ENCODE measurements around the gene SFMBT1. TPM values are rescaled to one million over a fixed set of nuclear protein-coding genes. Genes with fewer than 3 reads are reported as not detected.

Gene SFMBT1
- polyA plus RNA-seq, 3 donors, result 0.61 to 2.7 (median 0.91) TPM

- DNase-seq, result no peak
- no peak overlapping the region for H3K4me2 ChIP-seq (replicated peaks; ENCODE audit: extremely low read depth, low read length, poor library complexity, severe bottlenecking)
- Mint-ChIP-seq H3K27me3 (ENCODE audit: low read depth in 3 of 3) (peaks cover 0 to 4% (median 0%) of the 10 kb centered on the region in 3 donors), H3K4me3 (no peak overlapping the region), H3K4me1 (peaks cover 20% of the 10 kb centered on the region), H3K9me3 (peaks cover 0 to 10% (median 4%) of the 10 kb centered on the region in 7 donors), H3K27ac (no peak overlapping the region), H3K36me3 (peaks cover 0 to 3% of the 10 kb centered on the region in 2 donors)
- no peak overlapping the region for H3K9ac ChIP-seq (ENCODE audit: insufficient read depth, low read length, poor library complexity, severe bottlenecking)
- no peaks in the 10 kb centered on the region for H4K20me1 ChIP-seq (ENCODE audit: insufficient read depth, low read length)
- TF ChIP-seq CTCF (IDR thresholded peaks at IDR 0.05), result no peak
- no CpG with 5 or more reads among the region's 1 CpG for WGBS (ENCODE audit: insufficient coverage)
- peaks cover 0 to 5% of the 10 kb centered on the region in 2 donors for H3K9me3 ChIP-seq (replicated peaks in 1 of 2; ENCODE audit: control insufficient read depth in 1 of 2, insufficient read depth in 1 of 2, low read length in 2 of 2)
- H3K4me1 ChIP-seq (ENCODE audit: control insufficient read depth in 1 of 2, insufficient read depth in 2 of 2, low read length in 2 of 2), result peaks cover 23 to 26% of the 10 kb centered on the region in 2 donors
- H3K4me3 ChIP-seq (replicated peaks in 1 of 3; ENCODE audit: low read depth in 2 of 3, low read length in 3 of 3), result no peak overlapping the region
- no peaks in the 10 kb centered on the region for H3K27me3 ChIP-seq (ENCODE audit: control insufficient read depth in 2 of 2, insufficient read depth in 2 of 2, low read length in 2 of 2)
- H3K27ac ChIP-seq (ENCODE audit: low read depth in 1 of 2, low read length in 2 of 2), result no peak overlapping the region
- no peak overlapping the region for H2AFZ ChIP-seq (ENCODE audit: insufficient read depth, low read depth, low read length, poor library complexity, severe bottlenecking)
- no peaks in the 10 kb centered on the region for H3K79me2 ChIP-seq (ENCODE audit: insufficient read depth, low read length)
- intact Hi-C loops (cut with micrococcal nuclease), result no loop called here
- no peaks in the 10 kb centered on the region for H3K36me3 ChIP-seq (replicated peaks in 1 of 2; ENCODE audit: control insufficient read depth in 1 of 2, insufficient read depth in 2 of 2, low read length in 2 of 2)
Measured at GRCh38 chr3:52986049-52986448, 59.8 kb downstream of the SFMBT1 start.

- no peaks in the 10 kb centered on the region for H3K27me3 ChIP-seq (ENCODE audit: control insufficient read depth in 2 of 2, insufficient read depth in 2 of 2, low read length in 2 of 2)
- Mint-ChIP-seq H3K4me3 (peak overlapping the region; percentile 51 to 70), H3K9me3 (peaks cover 2 to 14% (median 9%) of the 10 kb centered on the region in 7 donors), H3K27me3 (ENCODE audit: low read depth in 3 of 3) (peaks cover 0 to 2% (median 1%) of the 10 kb centered on the region in 3 donors), H3K4me1 (peaks cover 20% of the 10 kb centered on the region), H3K27ac (peak overlapping the region; percentile 52 to 91 (median 83)), H3K36me3 (peaks cover 0 to 3% of the 10 kb centered on the region in 2 donors)
- intact Hi-C loops (cut with micrococcal nuclease), result no loop called here
- DNase-seq, result peak in 2 of 3 donors; percentile 42 to 52
- peak overlapping the region; percentile 49 for H2AFZ ChIP-seq (ENCODE audit: insufficient read depth, low read depth, low read length, poor library complexity, severe bottlenecking)
- peak overlapping the region in 1 of 2 donors; percentile 74 for H3K27ac ChIP-seq (ENCODE audit: low read depth in 1 of 2, low read length in 2 of 2)
- H3K9me3 ChIP-seq (replicated peaks in 1 of 2; ENCODE audit: control insufficient read depth in 1 of 2, insufficient read depth in 1 of 2, low read length in 2 of 2), result peaks cover 0 to 11% of the 10 kb centered on the region in 2 donors
- H3K4me2 ChIP-seq (replicated peaks; ENCODE audit: extremely low read depth, low read length, poor library complexity, severe bottlenecking), result peak overlapping the region; percentile 54
- H3K79me2 ChIP-seq (ENCODE audit: insufficient read depth, low read length), result no peaks in the 10 kb centered on the region
- H3K9ac ChIP-seq (ENCODE audit: insufficient read depth, low read length, poor library complexity, severe bottlenecking), result peak overlapping the region; percentile 27
- peak overlapping the region in 2 of 3 experiments; percentile 37 to 47 for H3K4me3 ChIP-seq (replicated peaks in 1 of 3; ENCODE audit: low read depth in 2 of 3, low read length in 3 of 3)
- H3K36me3 ChIP-seq (replicated peaks in 1 of 2; ENCODE audit: control insufficient read depth in 1 of 2, insufficient read depth in 2 of 2, low read length in 2 of 2), result no peaks in the 10 kb centered on the region
- peaks cover 23 to 26% of the 10 kb centered on the region in 2 donors for H3K4me1 ChIP-seq (ENCODE audit: control insufficient read depth in 1 of 2, insufficient read depth in 2 of 2, low read length in 2 of 2)
- TF ChIP-seq CTCF (IDR thresholded peaks at IDR 0.05), result no peak
- H4K20me1 ChIP-seq (ENCODE audit: insufficient read depth, low read length), result no peaks in the 10 kb centered on the region
Measured at GRCh38 chr3:52983828-52984227, 62.0 kb downstream of the SFMBT1 start.
